GM21786 (cell line): ENCODE measurements around the gene YBX1.
"Not testable (repeated sequence)": the region's sequence is repeated elsewhere in the genome, so short reads cannot be mapped to it uniquely, and the experiment has no call there.

Experiments
- ATAC-seq: cut with Tn5 transposase; IDR thresholded peaks from one replicate; pipeline ENCODE4 v1.9.1; 2021; ENCODE audit not compliant: unreplicated experiment

The YBX1 gene

GRCh38 chr1:42747125-42747524, 64.9 kb downstream of the YBX1 start:
- ATAC-seq: no peak

GRCh38 chr1:42748021-42748420, 65.8 kb downstream of the YBX1 start:
- ATAC-seq: no peak

GRCh38 chr1:42748461-42749410, 66.5 kb downstream of the YBX1 start:
- no peak for ATAC-seq

- ATAC-seq: no peak
Observed at GRCh38 chr1:42750041-42750440, 67.8 kb downstream of the YBX1 start.

GRCh38 chr1:42751511-42752070, 69.4 kb downstream of the YBX1 start:
- ATAC-seq: not testable (repeated sequence)

GRCh38 chr1:42752284-42752683, 70.1 kb downstream of the YBX1 start:
- ATAC-seq: no peak

- ATAC-seq: no peak
Observed at GRCh38 chr1:42753070-42753469, 70.9 kb downstream of the YBX1 start.
